GM23248 (cell line): Measurements from ENCODE around the gene THOP1.

ENCODE experiments used
- EZH2 ChIP-seq: fragments of 200-600 bp; sonication (generic); IDR thresholded peaks from 2 replicates; pipeline ENCODE4 v1.6.1; 2018; ENCODE audit warnings: antibody characterized with exemption, mild to moderate bottlenecking; ENCODE audit not compliant: insufficient read depth, poor library complexity, severe bottlenecking
- EZH2phosphoT487 ChIP-seq: fragments of 200-600 bp; sonication (generic); IDR thresholded peaks from 2 replicates; pipeline ENCODE4 v1.6.1; 2018; ENCODE audit warnings: antibody characterized with exemption, moderate library complexity, mild to moderate bottlenecking, low read depth; ENCODE audit not compliant: insufficient read depth

GRCh38 chr19:2815923-2816322 lies 30.6 kb downstream of the THOP1 start:
- no peak for TF ChIP-seq EZH2
- TF ChIP-seq EZH2phosphoT487, result no peak
